Caco-2 (cell line): ENCODE results near the gene TSHZ1. TPM values are rescaled to one million over a fixed set of nuclear protein-coding genes. Genes with fewer than 3 reads are reported as not detected.

Experiments
- BruUV-seq: library from RNA; stranded (reverse); fragments of 400-500 nt; replicated peaks from 2 replicates; lab custom pipeline; 2021; lab: Mats Ljungman, UMichigan
- CTCF ChIA-PET: fragments of 300-600 bp; sonication (Branson Sonifier 250); formaldehyde crosslinking; loops from one replicate; lab custom pipeline; 2022; ENCODE audit warnings: antibody characterized with exemption; lab: Charles Lee
- POLR2A ChIA-PET: fragments of 300-600 bp; sonication (Branson Sonifier 250); formaldehyde crosslinking; loops from one replicate; lab custom pipeline; 2022; ENCODE audit warnings: antibody characterized with exemption; lab: Charles Lee
- DNase-seq, 2 experiments: peaks; one replicate each; pipeline versions ENCODE4 v3.0.0 to v3.0.0-alpha.2; 2020 to 2022
- H3K27me3 ChIP-seq: replicated peaks from 2 replicates; pipeline ENCODE4 v1.6.0; 2011; ENCODE audit warnings: low read length; ENCODE audit not compliant: control insufficient read depth, insufficient read depth
- H3K36me3 ChIP-seq: 2 replicates; pipeline ENCODE4 v1.5.1; 2011; ENCODE audit warnings: low read length; ENCODE audit not compliant: control insufficient read depth, insufficient read depth
- H3K4me1 ChIP-seq: fragments of 250-450 bp; sonication (Bioruptor Pico); 2 replicates; pipeline ENCODE4 v1.5.1; 2020; ENCODE audit warnings: mild to moderate bottlenecking
- H3K4me3 ChIP-seq: 2 replicates; pipeline ENCODE4 v1.5.1; 2011; ENCODE audit warnings: low read depth, mild to moderate bottlenecking, control low read depth, low read length
- H3K9me3 ChIP-seq: fragments of 250-450 bp; sonication (Bioruptor Pico); 2 replicates; pipeline ENCODE4 v1.5.1; 2020; ENCODE audit warnings: mild to moderate bottlenecking, moderate library complexity
- H3K27ac Mint-ChIP-seq: one replicate; pipeline ENCODE4 v1.8.0; 2022; ENCODE audit warnings: mixed read lengths; ENCODE audit not compliant: unreplicated experiment
- H3K27me3 Mint-ChIP-seq: one replicate; pipeline ENCODE4 v1.8.0; 2022; ENCODE audit warnings: mixed read lengths; ENCODE audit not compliant: insufficient read depth, unreplicated experiment
- H3K36me3 Mint-ChIP-seq: one replicate; pipeline ENCODE4 v1.8.0; 2022; ENCODE audit warnings: mild to moderate bottlenecking, mixed read lengths; ENCODE audit not compliant: insufficient read depth, unreplicated experiment
- H3K4me1 Mint-ChIP-seq: one replicate; pipeline ENCODE4 v1.8.0; 2022; ENCODE audit warnings: low read depth, mixed read lengths; ENCODE audit not compliant: unreplicated experiment
- H3K4me3 Mint-ChIP-seq: one replicate; pipeline ENCODE4 v1.8.0; 2022; ENCODE audit warnings: mild to moderate bottlenecking, moderate library complexity, mixed read lengths; ENCODE audit not compliant: unreplicated experiment
- H3K9me3 Mint-ChIP-seq: one replicate; pipeline ENCODE4 v1.8.0; 2022; ENCODE audit warnings: mixed read lengths; ENCODE audit not compliant: unreplicated experiment
- CTCF ChIP-seq, 2 experiments: fragments of 200-600 bp in 1 of 2; IDR thresholded peaks; 1 replicate in 1 of 2; 2 replicates in 1 of 2; pipeline versions ENCODE4 v1.5.1 to v1.8.0; 2011 to 2022; ENCODE audit warnings: antibody characterized with exemption in 1 of 2, control low read depth in 1 of 2, inconsistent platforms in 1 of 2, low read depth in 1 of 2, low read length in 1 of 2, mild to moderate bottlenecking in 1 of 2, moderate library complexity in 1 of 2; ENCODE audit not compliant: insufficient read depth in 1 of 2, severe bottlenecking in 1 of 2, unreplicated experiment in 1 of 2
- intact Hi-C: fragments of 100-400 bp; cut with micrococcal nuclease; formaldehyde crosslinking; loops from one replicate; pipeline ENCODE4 v1.10.0; 2022; ENCODE audit not compliant: unreplicated experiment
- total RNA-seq: library from RNA; stranded (reverse); gene quantifications from 2 replicates; pipeline ENCODE4 v1.2.3, GENCODE V29; 2022

The TSHZ1 gene
- total RNA-seq, 1 experiment from 2014 or later: 4.4 TPM

GRCh38 chr18:75167759-75168618, 42.6 kb upstream of the TSHZ1 start:
- TF ChIP-seq CTCF (IDR thresholded peaks at IDR 0.05; ENCODE audit: insufficient read depth in 1 of 2, low read depth in 1 of 2, low read length in 1 of 2, severe bottlenecking in 1 of 2, unreplicated experiment in 1 of 2): no peak

GRCh38 chr18:75168619-75169018, 42.0 kb upstream of the TSHZ1 start:
- no TSS peak for BruUV-seq
- Mint-ChIP-seq H3K9me3 (no peaks in the 10 kb centered on the region), H3K27ac (no peak overlapping the region), H3K4me1 (no peaks in the 10 kb centered on the region), H3K27me3 (no peaks in the 10 kb centered on the region), H3K4me3 (no peak overlapping the region), H3K36me3 (no peaks in the 10 kb centered on the region)
- no peaks in the 10 kb centered on the region for H3K27me3 ChIP-seq
- ChIA-PET POLR2A (no interaction called here), CTCF (no interaction called here)
- H3K36me3 ChIP-seq: no peaks in the 10 kb centered on the region
- TF ChIP-seq CTCF (IDR thresholded peaks at IDR 0.05; ENCODE audit: insufficient read depth in 1 of 2, low read depth in 1 of 2, low read length in 1 of 2, severe bottlenecking in 1 of 2, unreplicated experiment in 1 of 2): no peak
- no peak overlapping the region for H3K4me3 ChIP-seq
- H3K9me3 ChIP-seq: no peaks in the 10 kb centered on the region
- H3K4me1 ChIP-seq: no peaks in the 10 kb centered on the region
- no peak for DNase-seq
- intact Hi-C loops: no loop called here

More at GRCh38 chr18:75167759-75168618, 42.6 kb upstream of the TSHZ1 start:
- no peaks in the 10 kb centered on the region for H3K4me1 ChIP-seq
- no peaks in the 10 kb centered on the region for H3K27me3 Mint-ChIP-seq
- DNase-seq: no peak
- no peak overlapping the region for H3K4me3 Mint-ChIP-seq
- no peaks in the 10 kb centered on the region for H3K36me3 ChIP-seq
- H3K4me3 ChIP-seq: no peak overlapping the region
- H3K27ac Mint-ChIP-seq: no peak overlapping the region
- H3K36me3 Mint-ChIP-seq: no peaks in the 10 kb centered on the region
- no peaks in the 10 kb centered on the region for H3K27me3 ChIP-seq
- POLR2A ChIA-PET: no interaction called here
- H3K4me1 Mint-ChIP-seq: no peaks in the 10 kb centered on the region
- BruUV-seq: no TSS peak
- intact Hi-C loops: no loop called here
- H3K9me3 Mint-ChIP-seq: no peaks in the 10 kb centered on the region
- H3K9me3 ChIP-seq: no peaks in the 10 kb centered on the region
- CTCF ChIA-PET: no interaction called here

- Histone ChIP-seq H3K36me3 (no peaks in the 10 kb centered on the region), H3K27me3 (no peaks in the 10 kb centered on the region), H3K4me3 (no peak overlapping the region), H3K9me3 (no peaks in the 10 kb centered on the region), H3K4me1 (no peaks in the 10 kb centered on the region)
- intact Hi-C loops: no loop called here
- no peak for TF ChIP-seq CTCF (IDR thresholded peaks at IDR 0.05; ENCODE audit: insufficient read depth in 1 of 2, low read depth in 1 of 2, low read length in 1 of 2, severe bottlenecking in 1 of 2, unreplicated experiment in 1 of 2)
- DNase-seq: no peak
- CTCF ChIA-PET: no interaction called here
- H3K9me3 Mint-ChIP-seq: no peaks in the 10 kb centered on the region
- no peaks in the 10 kb centered on the region for H3K27me3 Mint-ChIP-seq
- no peak overlapping the region for H3K4me3 Mint-ChIP-seq
- no peak overlapping the region for H3K27ac Mint-ChIP-seq
- H3K4me1 Mint-ChIP-seq: no peaks in the 10 kb centered on the region
- no TSS peak for BruUV-seq
- no peaks in the 10 kb centered on the region for H3K36me3 Mint-ChIP-seq
- POLR2A ChIA-PET: no interaction called here
Measured at GRCh38 chr18:75169411-75169810, 41.2 kb upstream of the TSHZ1 start.
